HG03571 (cell line): Measurements from ENCODE around the gene FZR1.
A peak's percentile ranks its signal among the peaks of the same experiment; 100 is the strongest.
"Not testable (repeated sequence)": the region's sequence is repeated elsewhere in the genome, so short reads cannot be mapped to it uniquely, and the experiment has no call there.

Experiments
- ATAC-seq: cut with Tn5 transposase; IDR thresholded peaks from one replicate; pipeline ENCODE4 v1.9.1; 2021; ENCODE audit not compliant: unreplicated experiment

FZR1 gene

GRCh38 chr19:3570606-3571011 is 64.5 kb downstream of the FZR1 start:
- no peak for ATAC-seq

GRCh38 chr19:3572132-3572854 is 66.2 kb downstream of the FZR1 start:
- ATAC-seq = peak; percentile 86

- ATAC-seq = no peak
Observed at GRCh38 chr19:3572855-3573161, 66.7 kb downstream of the FZR1 start, which contains the start of gene HMG20B. Gene HMG20B, plus strand, starts transcription at chr19:3572944. Its CDS starts 366 bp downstream, at chr19:3573310.

GRCh38 chr19:3573162-3573857 is 67.2 kb downstream of the FZR1 start:
- ATAC-seq = no peak

- ATAC-seq = no peak
Observed at GRCh38 chr19:3573858-3574637, 67.9 kb downstream of the FZR1 start.

- ATAC-seq = no peak
Observed at GRCh38 chr19:3575260-3575741, 69.2 kb downstream of the FZR1 start.

GRCh38 chr19:3575949-3576673 is 70.0 kb downstream of the FZR1 start:
- no peak for ATAC-seq

- ATAC-seq = no peak
Observed at GRCh38 chr19:3576696-3577443, 70.8 kb downstream of the FZR1 start.

GRCh38 chr19:3577723-3578344 is 71.7 kb downstream of the FZR1 start:
- no peak for ATAC-seq

GRCh38 chr19:3578390-3578789 is 72.3 kb downstream of the FZR1 start:
- no peak for ATAC-seq

GRCh38 chr19:3580156-3580934 is 74.2 kb downstream of the FZR1 start:
- ATAC-seq = no peak

GRCh38 chr19:3581792-3582191 is 75.7 kb downstream of the FZR1 start:
- ATAC-seq = not testable (repeated sequence)

GRCh38 chr19:3584036-3584802 is 78.1 kb downstream of the FZR1 start:
- ATAC-seq = not testable (repeated sequence)

GRCh38 chr19:3585301-3586126 is 79.4 kb downstream of the FZR1 start, which contains the start of gene GIPC3:
Gene GIPC3, plus strand, starts transcription at chr19:3585478. Its CDS starts 120 bp downstream, at chr19:3585598.
- ATAC-seq = no peak

- ATAC-seq = no peak
Observed at GRCh38 chr19:3586127-3586626, 80.1 kb downstream of the FZR1 start.

GRCh38 chr19:3586707-3587346 is 80.7 kb downstream of the FZR1 start:
- ATAC-seq = no peak
